ENCODE measurements around the gene CNOT4.

The CNOT4 gene

GRCh38 chr7:135536150-135536549 is 26.2 kb upstream of the CNOT4 start:
- DNase-seq (ENCODE audit: low read depth), result peak; percentile 55
- no peak for TF ChIP-seq MAX (IDR thresholded peaks at IDR 0.05; ENCODE audit: low read depth, low read length)
- no peak for TF ChIP-seq MYC (IDR thresholded peaks at IDR 0.05; ENCODE audit: low read depth, low read length)
- no peak for TF ChIP-seq POLR2A (IDR thresholded peaks at IDR 0.05; ENCODE audit: extremely low read depth, insufficient read length)
- no peak for TF ChIP-seq CTCF (IDR thresholded peaks at IDR 0.05; ENCODE audit: low read depth, low read length)
- H3K4me3 ChIP-seq (ENCODE audit: low read depth, low read length), result no peak overlapping the region

- DNase-seq (ENCODE audit: low read depth), result no peak
- no peak overlapping the region for H3K4me3 ChIP-seq (ENCODE audit: low read depth, low read length)
- TF ChIP-seq MYC (IDR thresholded peaks at IDR 0.05; ENCODE audit: low read depth, low read length) (no peak), MAX (IDR thresholded peaks at IDR 0.05; ENCODE audit: low read depth, low read length) (no peak), POLR2A (IDR thresholded peaks at IDR 0.05; ENCODE audit: extremely low read depth, insufficient read length) (no peak), CTCF (IDR thresholded peaks at IDR 0.05; ENCODE audit: low read depth, low read length) (no peak)
These were observed 17.1 kb upstream of the CNOT4 start for GRCh38 chr7:135527025-135527424.

GRCh38 chr7:135525426-135525825 is 15.5 kb upstream of the CNOT4 start:
- TF ChIP-seq MYC (IDR thresholded peaks at IDR 0.05; ENCODE audit: low read depth, low read length), result no peak

GRCh38 chr7:135523146-135523545 is 13.2 kb upstream of the CNOT4 start:
- DNase-seq (ENCODE audit: low read depth), result no peak
- no peak for TF ChIP-seq MYC (IDR thresholded peaks at IDR 0.05; ENCODE audit: low read depth, low read length)
- TF ChIP-seq CTCF (IDR thresholded peaks at IDR 0.05; ENCODE audit: low read depth, low read length), result no peak
- TF ChIP-seq MAX (IDR thresholded peaks at IDR 0.05; ENCODE audit: low read depth, low read length), result no peak
- no peak overlapping the region for H3K4me3 ChIP-seq (ENCODE audit: low read depth, low read length)

More at GRCh38 chr7:135525426-135525825, 15.5 kb upstream of the CNOT4 start:
- no peak for DNase-seq (ENCODE audit: low read depth)
- no peak overlapping the region for H3K4me3 ChIP-seq (ENCODE audit: low read depth, low read length)

GRCh38 chr7:135522509-135522908 is 12.6 kb upstream of the CNOT4 start:
- H3K4me3 ChIP-seq (ENCODE audit: low read depth, low read length), result no peak overlapping the region
- TF ChIP-seq POLR2A (IDR thresholded peaks at IDR 0.05; ENCODE audit: extremely low read depth, insufficient read length), result no peak
- TF ChIP-seq MYC (IDR thresholded peaks at IDR 0.05; ENCODE audit: low read depth, low read length), result no peak
- TF ChIP-seq CTCF (IDR thresholded peaks at IDR 0.05; ENCODE audit: low read depth, low read length), result no peak
- TF ChIP-seq MAX (IDR thresholded peaks at IDR 0.05; ENCODE audit: low read depth, low read length), result no peak
- DNase-seq (ENCODE audit: low read depth), result no peak

- no peak for TF ChIP-seq MYC (IDR thresholded peaks at IDR 0.05; ENCODE audit: low read depth, low read length)
- no peak for TF ChIP-seq CTCF (IDR thresholded peaks at IDR 0.05; ENCODE audit: low read depth, low read length)
- no peak for TF ChIP-seq MAX (IDR thresholded peaks at IDR 0.05; ENCODE audit: low read depth, low read length)
- no peak for TF ChIP-seq POLR2A (IDR thresholded peaks at IDR 0.05; ENCODE audit: extremely low read depth, insufficient read length)
- DNase-seq (ENCODE audit: low read depth), result no peak
- no peak overlapping the region for H3K4me3 ChIP-seq (ENCODE audit: low read depth, low read length)
These were observed 10.0 kb upstream of the CNOT4 start for GRCh38 chr7:135519871-135520270.
